Measurements from ENCODE around the gene ARHGAP35.
"Not testable (repeated sequence)": the region's sequence is repeated elsewhere in the genome, so short reads cannot be mapped to it uniquely, and the experiment has no call there.

The ARHGAP35 gene

DNA sequence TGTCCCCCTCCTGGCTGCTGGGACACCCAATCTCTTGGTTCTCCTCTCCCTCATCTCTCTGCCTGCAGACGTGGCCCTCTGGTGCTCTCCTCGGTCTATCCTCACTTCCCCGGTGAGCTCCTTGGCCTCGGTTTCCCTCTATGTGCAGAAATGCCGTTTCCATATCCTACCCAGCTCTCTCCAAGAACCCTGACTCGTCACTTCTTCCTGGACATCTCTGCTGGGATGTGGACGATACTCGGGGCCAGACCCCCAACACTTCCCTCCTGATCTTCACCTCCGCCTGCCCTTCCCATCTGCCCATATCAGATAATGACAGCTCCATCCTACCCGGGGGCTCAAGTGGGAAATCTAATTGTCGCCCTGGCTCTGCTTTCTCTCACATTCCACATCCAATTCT is 18.0 kb upstream of the ARHGAP35 start:
- DNase-seq (ENCODE audit: low read depth, low spot score) = no peak

GRCh38 chr19:46844067-46844489 is 16.7 kb upstream of the ARHGAP35 start:
- no peak for DNase-seq (ENCODE audit: low read depth, low spot score)

DNA sequence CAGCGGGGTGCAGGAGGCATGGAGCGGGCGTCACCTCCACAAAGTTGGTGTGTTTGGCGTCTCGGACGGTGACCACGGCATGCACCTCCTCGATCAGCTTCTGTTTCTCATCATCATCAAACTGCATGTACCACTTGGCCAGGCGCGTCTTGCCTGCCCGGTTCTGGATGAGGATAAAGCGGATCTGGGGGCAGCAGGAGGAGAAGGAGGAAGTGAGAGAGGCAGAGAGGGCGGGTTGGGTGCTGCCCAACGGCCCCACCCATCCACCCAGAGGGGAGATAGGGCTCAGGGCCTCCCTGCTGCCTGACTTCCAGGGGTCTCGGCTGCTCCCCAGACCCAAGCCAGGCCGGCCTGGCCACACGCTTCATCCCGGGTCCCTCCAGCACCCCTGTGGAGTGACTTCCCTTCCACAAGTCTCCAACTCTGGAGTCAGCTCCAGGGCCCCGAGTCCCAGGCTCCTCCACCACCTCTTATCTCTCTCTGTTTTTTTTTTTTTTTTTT is 14.8 kb upstream of the ARHGAP35 start:
- DNase-seq (ENCODE audit: low read depth, low spot score) = no peak

DNA sequence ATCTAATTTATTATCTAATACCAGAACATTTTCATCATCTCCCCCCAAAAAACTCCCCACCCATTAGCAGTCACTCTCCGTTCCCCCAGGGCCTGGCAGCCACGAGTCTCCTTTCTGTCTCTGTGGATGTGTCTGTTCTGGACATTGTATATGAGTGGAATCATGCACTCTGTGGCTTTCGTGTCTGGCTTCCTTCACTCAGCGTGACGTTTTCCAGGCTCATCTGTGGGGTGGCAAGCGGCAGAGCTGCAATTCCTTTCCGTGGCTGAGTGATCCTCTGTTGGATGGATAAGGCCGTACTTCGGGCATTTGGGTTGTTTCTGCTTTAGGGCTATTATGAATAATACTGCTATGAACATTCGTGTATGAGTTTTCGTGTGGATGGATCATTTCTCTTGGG is 13.3 kb upstream of the ARHGAP35 start:
- DNase-seq (ENCODE audit: low read depth, low spot score) = no peak

DNA sequence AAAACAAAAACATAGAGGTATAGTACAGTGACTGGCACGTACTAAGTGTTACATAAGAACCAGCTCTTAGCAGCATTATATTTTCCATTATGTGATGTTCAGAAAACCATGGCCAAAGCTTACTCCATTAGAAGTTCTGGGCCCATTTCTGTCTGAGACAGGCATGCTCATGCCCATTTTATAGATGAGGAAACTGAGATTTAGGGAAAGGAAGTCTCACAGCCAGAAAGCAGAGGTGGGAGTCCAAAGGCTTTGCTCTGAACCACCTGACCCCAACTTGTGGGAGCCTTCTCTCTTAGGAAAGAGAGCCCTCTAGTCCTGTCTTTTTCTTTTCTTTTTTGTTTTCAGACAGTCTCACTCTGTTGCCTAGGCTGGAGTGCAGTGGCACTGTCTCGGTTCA is 12.4 kb upstream of the ARHGAP35 start:
- DNase-seq (ENCODE audit: low read depth, low spot score) = no peak

- DNase-seq (ENCODE audit: low read depth, low spot score) = no peak
Measured at GRCh38 chr19:46849610-46850009, 11.2 kb upstream of the ARHGAP35 start.

GRCh38 chr19:46850228-46851203 is 10.3 kb upstream of the ARHGAP35 start, which contains the start of gene AP2S1:
AP2S1 (minus strand) TSS chr19:46850846; CDS start chr19:46850766, 80 bp downstream.
- peak; percentile 96 for DNase-seq (ENCODE audit: low read depth, low spot score)

DNA sequence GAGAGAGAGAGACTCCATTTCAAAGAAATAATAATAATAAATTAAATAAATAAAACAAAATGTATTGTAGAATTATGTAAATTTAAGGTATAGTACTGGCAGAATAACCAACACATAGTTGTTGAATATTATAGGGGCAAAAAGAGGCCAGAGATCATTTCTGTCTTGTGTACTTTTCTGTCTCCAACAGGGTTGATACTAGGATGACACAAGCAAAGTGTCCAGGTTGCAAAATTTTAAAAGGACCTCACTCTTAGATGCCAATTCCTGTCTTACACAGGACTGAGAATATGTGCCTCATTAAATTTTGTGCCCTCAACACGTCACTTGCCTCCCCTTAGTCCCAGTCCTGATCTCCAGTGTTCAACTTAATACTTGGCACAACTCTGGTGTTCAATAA is 8.0 kb upstream of the ARHGAP35 start:
- no peak for DNase-seq (ENCODE audit: low read depth, low spot score)

DNA sequence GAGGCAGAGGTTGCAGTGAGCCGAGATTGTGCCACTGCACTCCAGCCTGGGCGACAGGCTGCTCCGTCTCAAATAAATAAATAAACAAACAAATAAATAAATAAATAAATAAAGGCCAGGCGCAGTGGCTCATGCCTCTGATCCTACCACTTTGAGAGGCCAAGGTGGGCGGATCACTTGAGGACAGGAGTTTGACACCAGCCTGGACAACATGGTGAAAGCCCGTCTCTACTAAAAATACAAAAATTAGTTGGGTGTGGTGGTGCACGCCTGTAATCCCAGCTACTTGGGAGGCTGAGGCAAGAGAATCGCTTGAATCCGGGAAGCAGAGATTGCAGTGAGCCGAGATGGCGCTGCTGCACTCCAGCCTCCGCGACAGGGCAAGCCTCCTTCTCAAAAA is 6.1 kb upstream of the ARHGAP35 start:
- not testable (repeated sequence) for DNase-seq (ENCODE audit: low read depth, low spot score)

- DNase-seq (ENCODE audit: low read depth, low spot score) = peak; percentile 74
Measured at GRCh38 chr19:46856062-46857022, 4.5 kb upstream of the ARHGAP35 start.

GRCh38 chr19:46859637-46860124 is 1.1 kb upstream of the ARHGAP35 start:
- DNase-seq (ENCODE audit: low read depth, low spot score) = no peak

DNA sequence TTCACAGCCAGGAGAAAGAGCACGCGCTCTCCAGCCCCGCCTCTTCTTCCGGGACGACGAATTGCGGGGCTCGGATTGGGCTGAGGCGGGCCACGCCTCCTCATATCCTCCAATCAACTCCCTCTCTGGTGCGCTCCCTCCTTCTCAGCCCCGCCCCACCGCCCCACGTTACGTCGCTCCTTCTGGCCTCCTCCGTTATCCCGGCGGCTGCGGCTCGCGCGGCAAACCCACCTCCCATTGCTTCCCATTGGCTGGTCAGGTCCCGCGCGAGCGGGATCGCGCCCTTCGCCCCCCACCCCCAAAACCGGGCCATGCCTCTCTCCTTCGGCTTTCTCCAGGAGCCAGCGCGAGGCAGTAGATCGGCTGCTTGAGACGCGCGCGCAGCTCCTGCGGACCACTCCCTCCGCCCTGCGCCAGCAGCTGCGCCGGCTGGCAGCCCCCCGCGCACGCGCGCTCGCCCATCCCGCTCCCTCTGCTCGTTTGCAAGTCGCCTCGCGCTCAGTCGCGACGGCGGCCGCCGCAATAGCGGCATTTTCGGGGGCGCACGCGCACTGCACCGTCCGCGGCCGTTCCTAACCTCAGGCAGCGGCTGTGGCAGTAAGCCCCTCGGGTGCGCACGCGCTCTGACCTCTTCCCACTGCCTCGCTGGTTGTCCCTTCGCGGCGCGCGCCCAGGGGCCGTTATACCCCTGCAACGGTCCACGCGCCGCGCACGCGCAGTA is 512 bp upstream of the ARHGAP35 start:
- peak; percentile 96 for DNase-seq (ENCODE audit: low read depth, low spot score)

GRCh38 chr19:46861691-46862502 is 1.1 kb downstream of the ARHGAP35 start:
- no peak for DNase-seq (ENCODE audit: low read depth, low spot score)

- DNase-seq (ENCODE audit: low read depth, low spot score) = no peak
Measured at GRCh38 chr19:46862503-46862834, 1.7 kb downstream of the ARHGAP35 start.

DNA sequence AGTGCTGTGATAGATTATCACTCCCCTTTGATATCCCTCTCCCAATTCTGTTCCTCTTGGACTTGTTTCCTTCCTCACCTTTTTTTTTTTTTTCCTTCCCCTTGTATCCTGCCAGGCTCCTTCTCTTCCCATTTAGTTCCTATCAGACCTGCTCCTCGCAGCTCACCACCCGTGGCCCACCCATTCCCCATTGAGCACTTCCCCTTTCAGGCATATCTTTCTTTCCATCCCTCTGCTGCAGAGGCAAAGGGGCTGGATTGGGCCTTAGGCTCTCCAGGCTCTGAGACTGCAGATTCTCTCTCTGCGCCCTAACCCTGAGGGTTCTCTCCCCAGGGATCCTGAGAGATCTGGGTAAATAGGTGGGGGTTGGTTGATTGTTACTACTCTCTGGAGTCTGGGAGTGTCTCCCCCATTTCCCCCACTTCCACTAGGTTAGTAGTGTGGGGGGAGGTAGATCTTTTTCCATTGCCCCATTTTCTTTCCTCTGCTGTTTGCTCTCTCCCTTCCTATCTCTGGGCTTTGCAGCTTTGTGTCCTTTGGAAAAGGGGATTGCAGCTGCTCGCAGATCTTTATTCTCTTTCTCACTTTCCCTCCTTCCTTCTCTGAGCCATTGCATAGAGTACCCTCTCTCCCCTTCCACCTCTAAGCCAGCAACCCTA is 2.3 kb downstream of the ARHGAP35 start:
- no peak for DNase-seq (ENCODE audit: low read depth, low spot score)

DNA sequence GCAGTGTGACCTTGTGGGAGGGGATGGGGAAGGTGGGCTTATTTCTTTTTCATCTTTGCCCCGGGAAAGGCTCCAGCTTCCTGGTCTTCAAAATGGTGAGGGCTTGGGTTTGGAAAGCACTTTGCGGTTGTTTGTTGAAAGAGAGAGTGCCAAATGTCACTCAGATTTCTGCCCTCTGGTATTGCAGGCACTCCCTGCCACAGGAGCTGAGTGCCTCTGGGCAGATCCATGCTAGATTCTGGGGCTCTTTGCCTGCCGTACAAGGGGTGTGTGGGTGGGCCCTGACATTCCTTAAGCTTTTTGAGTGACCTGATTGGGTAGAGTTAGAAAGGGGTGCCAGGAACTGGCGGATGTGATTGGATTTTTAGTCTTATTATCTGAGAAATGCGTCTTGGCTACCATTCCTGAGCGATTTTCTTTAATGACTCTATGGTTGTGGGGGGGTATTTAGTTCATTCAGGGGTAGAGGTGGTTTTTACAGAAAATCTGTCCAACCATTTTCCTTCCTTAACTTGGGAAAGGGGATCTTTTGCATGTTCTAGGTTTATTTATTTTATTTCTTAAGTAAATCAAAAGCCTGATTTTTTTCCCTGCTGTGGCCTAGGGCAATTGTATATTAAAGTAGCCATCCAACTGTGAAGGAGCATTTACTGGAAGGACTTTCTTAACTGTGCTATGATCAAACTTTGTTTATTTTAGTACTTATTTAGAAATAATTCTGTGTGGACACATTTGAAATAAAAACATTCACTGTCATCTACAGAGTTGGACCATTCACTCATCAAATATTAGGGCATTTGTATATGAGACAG is 3.2 kb downstream of the ARHGAP35 start:
- no peak for DNase-seq (ENCODE audit: low read depth, low spot score)

GRCh38 chr19:46866407-46867136 is 5.8 kb downstream of the ARHGAP35 start:
- DNase-seq (ENCODE audit: low read depth, low spot score) = no peak

DNA sequence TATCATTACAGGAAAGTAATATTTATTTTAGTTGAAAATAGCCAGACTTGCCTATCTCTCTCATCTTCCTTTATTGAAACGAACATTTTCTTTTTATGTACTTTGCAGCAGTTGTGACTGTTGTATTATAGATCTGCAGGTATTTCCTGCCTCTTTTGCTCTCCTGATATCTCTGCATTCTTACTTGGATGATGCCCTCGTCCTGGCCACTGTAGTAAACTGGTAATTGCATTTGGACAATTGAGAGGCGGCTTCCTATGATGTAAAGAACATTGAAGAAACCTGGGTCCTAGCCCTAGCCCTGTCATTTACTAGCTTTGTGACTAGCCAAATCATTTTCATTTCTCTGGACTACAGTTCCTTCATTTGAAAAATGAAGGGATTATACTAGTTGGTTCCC is 6.4 kb downstream of the ARHGAP35 start:
- no peak for DNase-seq (ENCODE audit: low read depth, low spot score)

All from brain pericyte (primary cell).